Tracheal epithelial cell (primary cell): ENCODE measurements around the gene NOSTRIN. TPM values are rescaled to one million over a fixed set of nuclear protein-coding genes. Genes with fewer than 3 reads are reported as not detected.

Source experiments
- total RNA-seq: library from RNA; depleted of rRNA; stranded (reverse); fragments of >200 nt; gene quantifications from 2 replicates; pipeline ENCODE4 v1.2.1, GENCODE V29; 2014

Gene NOSTRIN
- total RNA-seq, result 0.43 and 0.72 TPM in 2 replicates

GRCh38 chr2:168801961-168802858 lies at the start of gene NOSTRIN:
Gene NOSTRIN, plus strand, starts transcription at chr2:168802637. Its CDS starts 10 bp downstream, at chr2:168802647.

GRCh38 chr2:168890006-168890782 lies 87.8 kb downstream of the NOSTRIN start, which contains the start of gene SPC25:
Gene SPC25, minus strand, starts transcription at chr2:168890430. Its CDS starts 911 bp downstream, at chr2:168889519.

GRCh38 chr2:168901003-168901402 lies 98.6 kb downstream of the NOSTRIN start, which contains the start of gene G6PC2:
Gene G6PC2, plus strand, starts transcription at chr2:168901291. Its CDS starts 41 bp downstream, at chr2:168901332.

Other genes starting within 250 kb of the NOSTRIN start
- gene SPC25, start 87.8 kb downstream of the NOSTRIN start, total RNA-seq, result 0.24 TPM in 1 of 2 replicates, not detected in the other
- not detected in 2 replicates for gene G6PC2, start 98.7 kb downstream of the NOSTRIN start, total RNA-seq
- gene ABCB11, start 228.7 kb downstream of the NOSTRIN start, total RNA-seq, result under 0.01 TPM in 1 of 2 replicates, not detected in the other